DND-41 (cell line): ENCODE results near the gene CLIC5.

Experiments
- ATAC-seq: fragments of 200-7000 bp; cut with Tn5 transposase; 3 replicates; pipeline ENCODE4 v1.9.1; 2021; ENCODE audit warnings: low read depth; ENCODE audit not compliant: insufficient read depth
- DNase-seq: peaks from one replicate; pipeline ENCODE4 v3.0.0-alpha.2; 2020
- H2AFZ ChIP-seq: 2 replicates; pipeline ENCODE4 v1.6.0; 2012; ENCODE audit warnings: low read depth, low read length
- H3K27ac ChIP-seq: 2 replicates; pipeline ENCODE4 v1.5.1; 2012; ENCODE audit warnings: low read length, inconsistent platforms
- H3K27me3 ChIP-seq: fragments of 200-600 bp; sonication (generic); 2 replicates; pipeline ENCODE4 v1.6.0; 2012; ENCODE audit warnings: low read length, mild to moderate bottlenecking, inconsistent platforms; ENCODE audit not compliant: insufficient read depth, poor library complexity
- H3K36me3 ChIP-seq: 2 replicates; pipeline ENCODE4 v1.5.1; 2012; ENCODE audit warnings: low read length, inconsistent platforms; ENCODE audit not compliant: insufficient read depth
- H3K4me1 ChIP-seq: 2 replicates; pipeline ENCODE4 v1.5.1; 2012; ENCODE audit warnings: mild to moderate bottlenecking, low read length; ENCODE audit not compliant: insufficient read depth
- H3K4me2 ChIP-seq: 2 replicates; pipeline ENCODE4 v1.6.0; 2012; ENCODE audit warnings: mild to moderate bottlenecking, moderate library complexity, low read length, inconsistent platforms; ENCODE audit not compliant: insufficient read depth
- H3K4me3 ChIP-seq, 2 experiments: fragments of 200-600 bp in 1 of 2; shearing (Covaris generic) in 1 of 2; 2 replicates each; pipeline ENCODE4 v1.5.1; 2012 to 2016; ENCODE audit warnings: inconsistent platforms in 2 of 2, low read length in 2 of 2, mild to moderate bottlenecking in 2 of 2, low read depth in 1 of 2, moderate library complexity in 1 of 2
- H3K79me2 ChIP-seq: 2 replicates; pipeline ENCODE4 v1.6.0; 2012; ENCODE audit warnings: low read length, inconsistent platforms; ENCODE audit not compliant: insufficient read depth
- H3K9ac ChIP-seq: 2 replicates; pipeline ENCODE4 v1.6.0; 2012; ENCODE audit warnings: low read depth, mild to moderate bottlenecking, inconsistent platforms, low read length, moderate library complexity
- H3K9me3 ChIP-seq: 2 replicates; pipeline ENCODE4 v1.5.1; 2012; ENCODE audit warnings: low read length, moderate library complexity, mild to moderate bottlenecking, inconsistent platforms; ENCODE audit not compliant: insufficient read depth, severe bottlenecking
- H4K20me1 ChIP-seq: 2 replicates; pipeline ENCODE4 v1.6.0; 2012; ENCODE audit warnings: low read length; ENCODE audit not compliant: insufficient read depth
- CTCF ChIP-seq: IDR thresholded peaks from 2 replicates; pipeline ENCODE4 v1.5.1; 2012; ENCODE audit warnings: borderline replicate concordance, low read length, moderate library complexity, mild to moderate bottlenecking; ENCODE audit not compliant: poor library complexity, severe bottlenecking; ENCODE audit errors: extremely low read depth
- EZH2 ChIP-seq: IDR thresholded peaks from 3 replicates; pipeline ENCODE4 v1.6.1; 2012; ENCODE audit warnings: borderline replicate concordance, low read depth, mild to moderate bottlenecking, moderate library complexity, low read length, inconsistent platforms; ENCODE audit not compliant: severe bottlenecking

The CLIC5 gene

GRCh38 chr6:45838451-45838850 lies 177.2 kb downstream of the CLIC5 start:
- H3K4me3 ChIP-seq, result no peak overlapping the region
- H4K20me1 ChIP-seq, result no peaks in the 10 kb centered on the region
- H3K4me2 ChIP-seq, result no peak overlapping the region
- H3K9me3 ChIP-seq, result no peaks in the 10 kb centered on the region
- no peak for TF ChIP-seq CTCF
- TF ChIP-seq EZH2, result no peak
- H2AFZ ChIP-seq, result no peak overlapping the region
- H3K9ac ChIP-seq, result no peak overlapping the region
- peak; percentile 51 for DNase-seq
- peak; percentile 72 for ATAC-seq
- peak overlapping the region; percentile 45 for H3K27ac ChIP-seq
- H3K27me3 ChIP-seq, result no peaks in the 10 kb centered on the region
- peaks cover 31% of the 10 kb centered on the region for H3K4me1 ChIP-seq
- H3K79me2 ChIP-seq, result no peaks in the 10 kb centered on the region
- no peaks in the 10 kb centered on the region for H3K36me3 ChIP-seq

- Histone ChIP-seq H3K27me3 (no peaks in the 10 kb centered on the region), H3K36me3 (no peaks in the 10 kb centered on the region), H2AFZ (no peak overlapping the region), H3K9ac (no peak overlapping the region), H4K20me1 (no peaks in the 10 kb centered on the region), H3K9me3 (no peaks in the 10 kb centered on the region), H3K4me3 (no peak overlapping the region), H3K4me2 (no peak overlapping the region), H3K79me2 (no peaks in the 10 kb centered on the region), H3K27ac (peak overlapping the region; percentile 45), H3K4me1 (peaks cover 31% of the 10 kb centered on the region)
- DNase-seq (peak; percentile 46), ATAC-seq (peak; percentile 80)
- TF ChIP-seq EZH2, result no peak
- no peak for TF ChIP-seq CTCF
Observed at GRCh38 chr6:45837541-45838200, 178.0 kb downstream of the CLIC5 start.

- no peak overlapping the region for H2AFZ ChIP-seq
- H3K9me3 ChIP-seq, result no peaks in the 10 kb centered on the region
- H3K27me3 ChIP-seq, result no peaks in the 10 kb centered on the region
- TF ChIP-seq CTCF, result no peak
- TF ChIP-seq EZH2, result no peak
- DNase-seq (no peak), ATAC-seq (peak; percentile 31; the same call in 2 of the 3 replicates)
- peaks cover 31% of the 10 kb centered on the region for H3K4me1 ChIP-seq
- no peaks in the 10 kb centered on the region for H3K36me3 ChIP-seq
- no peak overlapping the region for H3K9ac ChIP-seq
- no peak overlapping the region for H3K4me2 ChIP-seq
- H3K4me3 ChIP-seq, result no peak overlapping the region
- no peaks in the 10 kb centered on the region for H3K79me2 ChIP-seq
- H3K27ac ChIP-seq, result peak overlapping the region; percentile 33
- no peaks in the 10 kb centered on the region for H4K20me1 ChIP-seq
Observed at GRCh38 chr6:45836984-45837383, 178.7 kb downstream of the CLIC5 start.
